T-helper 2 cell treated with Interferon-gamma antibody and Interleukin-4, amounts not matched to agents 100 ng/mL and 5 ng/mL, for 36 hours (primary cell): ENCODE measurements around the gene DPYSL4. TPM values are rescaled to one million over a fixed set of nuclear protein-coding genes. Genes with fewer than 3 reads are reported as not detected.
"Not testable (repeated sequence)": the region's sequence is repeated elsewhere in the genome, so short reads cannot be mapped to it uniquely, and the experiment has no call there.

Source experiments
- intact Hi-C: fragments of 100-400 bp; cut with micrococcal nuclease; formaldehyde crosslinking; loops from one replicate; pipeline ENCODE4 v1.15.1; 2023
- total RNA-seq: library from RNA; stranded (reverse); gene quantifications from 2 replicates; pipeline ENCODE4 v1.2.3, GENCODE V29; 2022

The DPYSL4 gene
- total RNA-seq, 1 donor from 2014 or later, result 11.1 TPM

DNA sequence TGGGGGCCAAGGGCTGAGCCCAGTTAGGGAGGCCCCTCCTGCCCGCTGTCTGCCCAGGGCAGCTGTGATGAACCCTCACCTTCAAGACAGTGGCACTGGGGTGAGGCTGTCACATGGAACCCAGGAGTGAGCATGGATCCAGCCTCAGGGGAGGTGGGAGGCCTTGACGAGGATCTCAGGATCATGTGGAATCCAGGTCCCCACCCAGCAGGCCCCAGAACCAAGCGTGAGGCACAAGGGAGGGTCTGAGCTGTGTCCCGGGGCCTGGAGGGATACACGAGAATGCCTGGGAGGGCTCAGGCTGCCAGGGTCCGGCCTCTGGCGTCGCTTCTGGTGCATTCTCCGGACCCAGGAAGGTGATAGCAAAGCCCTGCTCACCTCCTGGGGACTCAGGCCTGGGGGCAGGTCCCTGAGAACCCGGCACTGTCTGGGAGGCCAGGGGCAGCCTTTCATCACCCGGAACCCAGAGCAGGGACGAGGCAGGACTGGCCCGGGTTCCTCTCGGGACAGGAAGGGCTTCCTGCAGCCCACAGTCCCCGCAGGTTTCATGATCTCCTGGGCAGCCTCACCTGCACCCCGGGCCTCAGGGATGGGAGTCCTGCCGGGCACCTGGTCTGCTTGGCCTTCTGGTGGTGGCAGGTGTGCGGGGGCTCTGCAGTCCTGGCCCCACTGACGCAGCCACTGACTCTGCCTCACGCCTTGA is 17.5 kb downstream of the DPYSL4 start:
- intact Hi-C loops, result no loop called here

DNA sequence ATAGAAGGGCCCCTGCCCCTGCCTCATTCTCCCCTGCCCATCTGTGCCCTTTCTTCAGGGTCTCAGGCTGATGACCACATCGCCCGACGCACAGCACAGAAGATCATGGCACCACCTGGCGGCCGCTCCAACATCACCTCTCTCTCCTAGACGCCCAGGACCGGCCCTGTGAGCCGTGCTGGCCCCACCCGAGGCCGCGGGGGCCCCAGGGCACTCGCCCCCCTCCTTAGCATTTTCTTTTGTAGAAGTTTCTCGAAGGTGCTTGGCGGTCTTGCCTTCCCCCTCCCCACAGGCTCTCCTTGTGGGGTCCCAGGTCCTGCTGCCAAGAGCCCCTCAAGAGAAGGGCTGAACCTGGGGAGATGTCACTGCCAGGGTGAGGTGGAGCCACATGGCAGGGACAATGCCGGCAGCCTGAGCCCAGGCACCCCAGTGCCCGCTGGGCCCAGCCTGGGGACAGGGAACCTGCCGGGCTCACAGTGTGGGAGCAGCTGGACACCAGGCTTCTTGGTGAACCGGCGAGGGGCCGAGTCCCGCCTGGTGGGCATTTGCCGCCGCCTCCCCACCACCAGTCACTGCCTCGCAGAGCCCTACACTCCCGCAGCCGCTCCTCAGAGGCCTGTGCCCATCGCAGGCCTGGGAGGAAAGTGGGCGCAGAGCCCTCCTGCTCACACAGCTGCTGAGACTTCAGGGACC is 18.2 kb downstream of the DPYSL4 start:
- intact Hi-C loops, result no loop called here

DNA sequence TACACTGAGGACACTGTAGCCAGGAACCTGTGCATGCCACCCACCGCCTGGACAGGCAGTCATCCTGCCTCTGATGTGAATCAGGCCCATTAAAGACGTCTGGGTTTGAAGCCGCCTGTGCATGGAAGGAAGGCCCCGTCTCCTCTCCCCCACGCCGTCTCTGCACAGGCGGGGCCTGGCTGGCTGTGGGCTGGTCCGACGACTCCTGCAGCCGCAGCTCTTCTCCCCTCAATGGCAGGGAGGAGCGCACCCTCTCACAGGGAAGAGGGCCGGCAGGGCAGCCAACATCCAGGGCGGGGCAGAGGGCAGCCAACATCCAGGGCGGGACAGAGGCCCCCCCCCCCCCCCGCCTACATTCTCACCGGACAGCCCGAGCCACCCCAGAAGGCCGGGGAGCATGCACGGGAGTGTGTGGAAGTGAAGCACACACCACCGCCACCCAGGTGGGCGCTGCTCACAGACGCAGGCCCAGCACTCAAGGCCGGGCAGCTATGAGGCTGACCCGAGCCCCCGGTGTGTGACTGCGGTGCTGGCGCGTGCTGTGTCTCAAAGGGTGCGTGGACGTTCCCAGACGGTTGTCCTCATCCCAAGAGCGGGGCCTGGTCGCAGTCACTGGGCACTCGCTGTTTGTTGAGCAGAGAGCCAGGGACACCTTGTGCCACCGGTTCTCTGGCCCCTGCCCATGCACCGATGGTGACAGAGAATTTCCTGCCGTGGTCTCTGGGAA is 19.1 kb downstream of the DPYSL4 start:
- intact Hi-C loops, result no loop called here

DNA sequence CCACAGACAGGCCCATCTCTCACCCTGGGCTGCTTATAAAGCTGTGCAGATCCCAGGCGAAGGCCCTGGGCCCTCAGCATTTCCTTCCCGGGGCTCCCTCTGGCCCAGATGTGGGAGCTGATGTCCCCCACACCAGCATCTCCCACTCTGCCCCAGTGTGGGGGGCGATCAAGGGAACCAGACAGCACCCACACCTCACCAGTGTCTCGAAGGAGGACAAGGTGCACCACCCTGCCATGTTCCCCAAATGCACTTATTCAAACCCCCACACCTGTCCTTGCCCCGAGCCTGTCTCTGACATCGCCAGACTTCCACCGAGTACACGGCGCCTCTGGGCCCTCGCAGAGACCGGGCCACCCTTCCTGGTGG is 19.6 kb downstream of the DPYSL4 start:
- intact Hi-C loops, result no loop called here

DNA sequence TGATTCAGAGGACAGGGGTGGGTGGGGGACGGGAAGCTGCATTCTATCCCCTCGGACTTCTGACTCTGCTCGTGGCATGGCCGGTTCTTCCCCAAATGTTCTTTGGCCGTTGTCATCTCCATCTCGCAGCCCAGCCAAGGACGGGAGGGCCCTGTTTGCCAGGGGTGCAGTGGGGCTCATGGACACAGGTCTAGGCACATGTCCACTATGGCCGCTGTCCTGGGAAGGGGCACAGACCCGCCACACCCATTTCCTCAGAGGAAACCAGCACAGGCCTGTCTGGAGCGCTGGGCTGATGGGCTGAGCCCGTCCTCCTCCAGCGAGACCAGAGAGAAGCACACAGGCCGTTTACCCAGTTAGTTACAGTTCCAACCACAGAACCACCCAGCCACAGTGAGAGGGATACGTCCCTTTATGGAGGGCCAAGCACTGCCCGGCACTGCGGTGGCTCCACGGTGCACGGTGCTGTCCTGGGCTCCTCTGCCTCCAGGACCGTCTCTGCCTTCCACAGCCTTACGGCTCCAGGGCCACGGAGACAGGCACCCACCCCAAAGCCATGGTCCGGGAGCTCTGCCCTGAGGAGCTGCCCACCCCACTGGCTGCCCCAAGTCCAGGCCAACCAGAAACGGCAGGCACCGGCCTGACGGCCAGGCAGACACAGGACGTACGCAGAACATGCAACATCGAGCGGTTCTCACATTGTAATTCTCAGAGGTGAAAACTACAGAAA is 20.2 kb downstream of the DPYSL4 start:
- intact Hi-C loops, result no loop called here

DNA sequence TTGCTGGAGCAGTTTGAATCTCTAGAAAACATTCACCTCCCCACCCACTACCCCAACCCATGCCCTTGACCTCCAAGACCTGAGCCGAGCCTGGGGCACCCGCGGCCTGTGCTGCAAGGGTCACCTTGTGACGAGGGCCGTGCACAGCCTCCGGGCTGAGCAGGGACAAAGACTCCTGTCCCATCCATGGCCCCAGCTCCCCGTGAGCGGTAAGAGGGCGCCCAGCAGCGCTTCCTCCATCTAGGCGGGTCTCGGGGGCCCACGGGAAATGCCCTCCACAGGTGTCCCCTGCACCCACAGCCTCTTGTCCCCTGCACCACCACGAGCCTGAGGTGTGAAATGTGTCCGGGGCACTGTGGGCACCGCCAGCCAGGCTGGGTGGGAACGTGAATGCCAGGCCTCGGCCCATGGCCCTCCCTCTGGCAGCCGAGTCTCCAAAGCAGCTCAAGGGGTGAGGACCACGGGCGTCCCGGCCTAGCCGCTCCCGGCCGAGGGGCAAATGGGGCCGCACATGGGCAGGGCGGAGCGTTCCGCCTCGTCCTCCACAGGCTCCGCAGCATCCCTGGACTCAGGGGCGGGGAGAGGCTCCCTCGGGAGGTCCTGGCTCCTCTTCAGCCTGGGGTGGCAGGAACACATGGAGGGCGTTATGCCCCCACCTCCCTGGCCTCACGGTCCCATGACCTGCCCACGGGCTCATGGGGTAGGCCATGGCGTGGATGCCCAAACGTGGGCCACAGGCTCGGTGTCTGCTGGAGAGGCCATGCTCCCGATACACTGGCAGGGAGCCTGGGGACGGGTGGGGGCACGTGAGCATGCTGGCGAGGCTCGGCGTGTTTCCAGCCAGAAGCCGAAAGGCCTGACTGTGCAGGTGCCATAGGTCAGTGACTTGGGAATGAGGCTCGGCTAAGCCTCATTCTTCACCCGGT is 21.1 kb downstream of the DPYSL4 start:
- intact Hi-C loops, result no loop called here

DNA sequence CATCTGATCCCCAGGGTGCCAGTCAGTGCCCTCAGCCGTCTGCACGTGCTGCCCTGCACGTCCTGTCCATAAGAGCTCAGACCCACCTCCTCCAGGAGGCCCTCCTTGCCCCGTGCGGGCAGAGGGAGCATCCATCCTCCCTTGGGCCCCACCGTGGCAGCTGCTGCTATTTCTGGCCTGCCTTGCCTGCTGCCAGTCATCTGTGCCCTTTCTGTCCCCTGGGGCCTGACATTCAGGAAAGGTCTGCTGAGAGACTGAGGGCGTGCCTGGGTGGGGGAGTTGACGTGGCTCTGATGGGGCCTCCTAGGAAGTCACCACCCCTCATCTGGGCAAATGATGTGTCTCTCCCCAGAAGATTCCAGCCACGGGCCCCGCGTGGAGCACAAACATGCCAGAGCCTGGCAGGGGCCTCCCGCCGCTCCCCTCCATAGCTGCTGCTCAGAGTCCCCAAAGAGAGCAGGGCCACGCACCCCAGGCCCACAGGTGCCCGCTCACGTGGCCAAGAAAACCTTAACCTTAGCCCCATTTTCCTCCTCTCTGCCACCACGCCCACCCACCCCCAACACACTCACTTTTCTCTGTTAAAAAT is 21.8 kb downstream of the DPYSL4 start:
- intact Hi-C loops, result no loop called here

DNA sequence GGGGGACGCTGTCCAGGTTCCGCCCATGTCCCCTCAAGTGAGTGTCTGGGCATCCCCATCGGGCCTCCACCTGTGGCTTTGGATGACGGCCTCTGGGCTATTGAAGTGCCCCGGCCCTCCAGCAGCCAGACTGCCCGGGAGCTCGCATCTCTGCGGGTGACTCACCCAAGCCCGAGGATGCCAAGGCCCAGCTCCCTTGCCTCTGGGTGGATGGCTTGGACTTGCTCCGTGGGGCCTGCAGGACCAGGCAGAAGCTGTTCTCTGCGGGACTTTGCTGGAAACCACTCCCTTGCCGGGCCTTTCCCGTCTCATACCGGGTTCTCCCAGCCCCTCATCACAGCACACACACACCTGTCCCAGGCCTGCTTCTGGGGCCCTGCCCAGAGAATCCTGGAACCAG is 22.4 kb downstream of the DPYSL4 start:
- intact Hi-C loops, result no loop called here

DNA sequence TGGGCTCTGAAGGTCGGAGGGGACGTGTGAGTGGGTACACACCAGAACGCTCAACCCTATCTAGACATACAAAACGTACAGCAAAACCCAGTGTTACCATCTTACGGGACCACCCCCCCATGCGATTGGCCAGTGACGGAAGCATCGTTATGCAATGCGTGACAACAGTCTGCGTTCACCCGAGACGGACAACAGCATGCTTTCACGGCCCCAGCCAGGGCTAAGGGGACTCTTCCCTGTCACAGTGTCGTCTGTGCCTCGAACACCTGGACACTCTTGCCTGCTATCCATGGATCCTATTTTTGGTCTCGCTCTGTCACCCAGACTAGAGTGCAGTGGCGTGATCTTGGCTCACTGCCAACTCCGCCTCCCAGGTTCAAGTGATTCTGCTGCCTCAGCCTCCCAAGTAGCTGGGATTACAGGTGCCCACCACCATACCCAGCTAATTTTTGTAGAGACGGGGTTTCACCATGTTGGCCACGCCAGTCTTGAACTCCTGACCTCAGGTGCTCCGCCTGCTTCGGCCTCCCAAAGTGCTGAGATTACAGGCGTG is 23.3 kb downstream of the DPYSL4 start:
- intact Hi-C loops, result no loop called here

DNA sequence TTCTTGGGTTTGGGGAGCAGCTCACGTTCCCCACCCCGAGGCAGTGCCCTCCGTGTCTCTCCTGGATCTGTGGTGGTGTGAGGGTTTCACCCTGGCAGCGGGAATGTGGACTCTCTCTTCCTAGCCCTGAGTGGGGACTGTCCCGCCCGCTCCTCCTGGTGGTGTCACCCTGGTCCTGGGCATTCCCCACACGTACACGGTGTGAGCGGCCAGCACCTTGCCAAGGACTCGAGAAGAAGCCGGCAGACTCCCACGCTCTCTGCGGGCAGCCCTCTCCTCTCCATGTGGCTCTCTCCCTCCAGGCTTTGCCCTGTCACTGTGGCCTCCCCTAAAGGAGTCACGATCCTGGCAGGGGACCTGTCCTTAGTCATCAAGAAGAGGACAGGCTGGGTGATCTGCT is 24.0 kb downstream of the DPYSL4 start:
- intact Hi-C loops, result no loop called here

DNA sequence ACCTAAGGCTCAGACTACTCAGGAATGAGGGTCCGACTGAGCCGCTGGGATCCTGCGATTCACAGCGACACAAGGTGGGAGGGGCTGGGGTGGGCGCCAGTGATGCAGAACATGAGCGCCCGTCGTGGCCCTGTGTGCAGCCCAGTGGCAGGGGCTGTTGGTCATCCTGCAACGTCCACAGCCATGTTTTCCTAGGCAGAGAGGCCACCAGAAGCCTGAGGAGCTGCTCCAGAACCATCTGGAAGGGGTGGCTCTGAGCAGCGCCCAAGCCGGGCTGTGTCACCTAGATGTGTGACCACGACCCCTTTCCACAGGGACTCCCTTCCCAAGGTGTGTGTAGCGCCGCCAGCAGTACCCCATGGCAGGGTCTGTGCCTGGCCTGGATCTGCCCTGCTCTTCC is 24.5 kb downstream of the DPYSL4 start:
- intact Hi-C loops, result no loop called here

DNA sequence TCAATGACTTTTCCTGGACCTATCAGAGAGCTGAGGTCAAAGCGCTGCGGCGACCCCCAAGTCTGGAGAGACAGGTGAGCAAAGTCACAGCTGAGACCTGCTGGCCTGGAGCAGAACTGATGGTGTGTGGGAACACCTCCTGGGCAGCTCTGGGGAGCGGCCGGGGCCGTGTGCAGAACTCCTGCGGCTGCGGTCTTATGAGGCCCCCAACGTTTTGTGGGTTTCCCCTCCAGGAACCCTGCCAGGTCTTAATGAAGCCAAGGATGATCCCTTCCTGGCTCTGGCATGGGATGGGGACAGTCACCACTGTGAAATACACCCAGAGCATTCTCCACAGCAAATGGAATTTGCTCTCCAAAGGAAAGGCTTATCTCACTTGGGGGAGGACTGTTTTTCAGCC is 26.1 kb downstream of the DPYSL4 start:
- intact Hi-C loops, result no loop called here

DNA sequence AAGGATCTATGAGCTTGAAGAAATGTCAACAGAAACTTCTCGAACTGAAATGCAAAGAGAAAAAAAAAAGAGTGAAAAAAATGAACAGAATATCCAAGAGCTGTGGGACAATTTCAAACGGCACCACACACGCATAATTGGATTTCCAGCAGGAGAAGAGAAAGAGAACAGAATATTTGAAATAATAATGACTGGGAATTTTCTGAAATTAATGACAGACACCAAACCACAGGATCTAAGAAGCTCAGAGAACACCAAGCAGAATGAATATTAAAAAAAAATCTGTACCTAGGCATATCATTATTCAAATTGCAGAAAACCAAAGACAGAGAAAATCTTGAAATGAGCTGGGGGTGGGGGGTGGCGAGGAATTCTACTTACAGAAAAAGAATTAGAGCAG is 27.2 kb downstream of the DPYSL4 start:
- intact Hi-C loops, result no loop called here

DNA sequence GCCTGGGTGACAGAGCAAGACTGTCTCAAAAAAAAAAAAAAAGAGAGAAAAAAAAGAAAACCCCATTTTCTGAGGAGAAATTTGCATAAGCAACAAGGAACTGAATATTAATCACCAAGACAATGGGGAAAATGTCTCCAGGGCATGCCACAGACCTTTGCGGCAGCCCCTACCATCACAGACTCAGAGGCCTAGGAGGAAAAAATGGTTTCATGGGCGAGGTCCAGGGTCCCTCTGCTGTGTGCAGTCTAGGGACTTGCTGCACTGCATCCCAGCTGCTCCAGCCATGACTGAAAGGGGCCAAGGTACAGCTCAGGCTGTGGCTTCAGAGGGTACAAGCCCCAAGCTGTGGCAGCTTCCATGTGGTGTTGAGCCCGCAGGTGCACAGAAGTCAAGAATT is 29.7 kb downstream of the DPYSL4 start:
- intact Hi-C loops, result not testable (repeated sequence)

DNA sequence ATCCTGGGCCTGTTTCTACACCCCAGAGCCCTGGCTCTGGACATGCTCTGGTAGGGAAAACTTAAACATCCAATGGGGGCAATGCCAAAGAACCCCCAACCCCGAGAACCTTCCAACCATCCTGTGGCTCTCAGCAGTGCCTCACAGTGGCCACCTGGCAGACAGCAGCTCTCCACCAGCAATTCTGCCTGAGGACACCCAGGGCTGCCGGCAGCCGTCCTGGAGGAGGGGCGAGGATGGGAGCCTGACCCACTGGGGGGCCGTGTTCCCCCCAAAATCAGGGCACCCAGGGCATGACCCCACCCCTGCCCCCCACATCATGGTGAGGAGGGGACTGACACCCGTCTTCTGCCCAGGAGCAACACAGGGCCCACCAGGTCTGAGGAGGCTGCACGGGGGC is 32.7 kb downstream of the DPYSL4 start:
- intact Hi-C loops, result no loop called here

DNA sequence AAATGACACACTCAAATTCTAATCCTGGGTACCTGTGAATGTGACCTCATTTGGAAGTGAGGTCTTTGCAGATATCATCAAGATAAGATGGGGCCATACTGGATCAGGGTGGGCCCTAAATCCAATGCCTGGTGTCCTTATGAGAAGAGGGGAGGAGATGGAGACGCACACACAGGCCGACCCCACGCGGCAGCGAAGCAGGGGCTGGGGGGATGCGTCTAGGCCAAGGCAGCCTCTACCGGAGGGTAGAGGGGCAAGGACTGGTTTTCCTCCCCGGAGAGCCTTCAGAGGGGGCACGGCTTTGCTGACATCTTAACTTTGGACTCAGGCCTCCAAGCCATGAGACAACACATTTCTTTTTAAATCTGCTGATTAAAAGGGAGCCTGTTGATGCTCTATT is 33.3 kb downstream of the DPYSL4 start:
- intact Hi-C loops, result loop anchor here (5.0 kb wide), 1 partner anchor 112 kb away; the partner anchor contains the start of gene LRRC27

DNA sequence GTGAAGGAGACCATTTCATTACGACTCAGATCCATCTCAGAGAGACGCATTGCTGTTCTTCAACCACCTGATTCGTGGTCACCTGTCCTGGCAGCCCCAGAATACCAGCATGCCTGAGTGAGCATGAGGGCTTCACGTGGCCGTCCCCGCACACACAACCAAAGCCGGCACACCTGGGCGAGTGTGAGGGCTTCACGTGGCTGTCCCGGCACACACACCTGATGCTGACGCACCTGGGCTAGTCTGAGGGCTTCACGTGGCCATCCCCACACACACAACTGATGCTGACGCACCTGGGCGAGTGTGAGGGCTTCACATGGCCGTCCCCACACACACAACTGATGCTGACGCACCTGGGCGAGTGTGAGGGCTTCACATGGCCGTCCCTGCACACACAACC is 34.2 kb downstream of the DPYSL4 start:
- intact Hi-C loops, result loop anchor here (5.0 kb wide), 1 partner anchor 111 kb away; the partner anchor contains the start of gene LRRC27

DNA sequence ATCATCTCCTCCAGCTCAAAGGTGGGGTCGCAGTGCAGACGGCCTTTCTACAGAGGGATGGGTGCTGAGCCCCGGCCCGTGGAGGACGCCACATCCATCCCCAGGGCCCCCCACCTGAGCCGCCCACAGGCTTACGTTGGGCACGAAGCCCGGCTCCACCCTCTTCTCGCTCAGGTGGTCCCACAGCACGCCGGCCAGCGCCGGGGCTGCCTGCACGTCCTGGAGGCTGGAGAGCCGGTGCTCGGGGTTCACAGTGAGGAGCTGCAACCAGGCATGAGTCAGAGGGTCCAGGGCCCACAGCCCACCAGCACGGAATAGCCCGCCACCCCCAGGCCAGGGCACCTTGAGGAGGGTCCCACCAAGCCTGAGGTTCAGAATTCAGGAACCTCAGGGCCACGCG is 36.0 kb downstream of the DPYSL4 start:
- intact Hi-C loops, result loop anchor here (1.0 to 5.0 kb wide), 3 partner anchors 110 to 231 kb away; partner anchors contain the start of gene LRRC27

DNA sequence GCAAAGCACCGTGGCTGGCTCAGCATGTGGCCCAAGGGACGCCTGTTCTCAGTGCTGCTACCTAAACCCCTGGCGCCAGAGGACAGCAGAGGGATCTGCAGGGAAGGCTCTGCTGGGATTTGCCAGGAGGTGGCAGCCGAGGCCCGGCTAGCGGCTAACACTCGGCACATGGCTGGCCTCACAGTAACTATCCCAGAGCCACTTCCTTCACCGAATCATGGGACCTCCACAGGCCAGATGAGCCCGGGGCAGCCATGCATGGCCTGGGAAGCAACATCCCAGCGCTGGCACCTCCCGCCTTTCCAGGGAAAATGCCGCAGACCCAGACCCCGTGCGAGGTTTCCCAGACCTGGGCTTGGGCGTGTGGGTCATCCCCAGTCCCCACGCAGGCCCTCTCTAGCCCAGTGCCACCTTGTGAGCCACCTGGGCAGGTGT is 36.4 kb downstream of the DPYSL4 start:
- intact Hi-C loops, result loop anchor here (1.0 to 5.0 kb wide), 3 partner anchors 109 to 230 kb away; partner anchors contain the start of gene LRRC27
